ENCODE data around the gene MRRF.
A peak's percentile ranks its signal among the peaks of the same experiment; 100 is the strongest.
"Not testable (repeated sequence)": the region's sequence is repeated elsewhere in the genome, so short reads cannot be mapped to it uniquely, and the experiment has no call there.

MRRF gene

DNA sequence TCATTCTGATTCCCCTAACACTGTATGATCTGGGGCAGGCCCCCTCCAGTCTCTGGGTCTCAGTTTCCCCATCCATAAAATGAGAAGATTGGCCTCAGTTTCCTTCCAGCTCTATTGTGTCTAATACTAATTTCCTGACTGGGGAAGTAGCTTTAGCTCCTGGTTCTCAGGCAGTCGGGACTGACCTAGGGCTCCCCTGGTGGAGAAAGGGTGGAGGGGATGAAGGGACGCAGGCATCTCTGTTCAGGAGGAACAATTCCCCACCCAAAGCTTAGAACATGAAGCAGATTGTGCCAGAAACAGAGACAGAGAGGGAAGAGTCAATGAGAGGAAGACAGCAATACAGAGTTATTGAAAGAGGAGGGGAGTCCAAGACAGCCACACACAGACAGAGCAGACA, 91.9 kb downstream of the MRRF start:
- Histone ChIP-seq H3K4me3 (ENCODE audit: low read depth, low read length) (no peak overlapping the region), H2AK5ac (ENCODE audit: low read length) (no peak overlapping the region), H2BK5ac (ENCODE audit: low read depth, low read length, poor library complexity) (no peak overlapping the region), H3K4ac (ENCODE audit: low read depth, low read length) (no peak overlapping the region), H2BK12ac (ENCODE audit: low read length) (no peak overlapping the region), H3K36me3 (ENCODE audit: control insufficient read depth in 1 of 2, insufficient read depth in 2 of 2, low read length in 2 of 2) (no peaks in the 10 kb centered on the region), H3K4me1 (ENCODE audit: control insufficient read depth in 1 of 2, insufficient read depth in 2 of 2, low read length in 2 of 2) (no peaks in the 10 kb centered on the region), H4K12ac (ENCODE audit: low read depth, low read length) (no peak overlapping the region), H3K14ac (ENCODE audit: low read length) (no peak overlapping the region), H3K4me2 (ENCODE audit: low read length) (no peak overlapping the region), H3K9ac (ENCODE audit: low read length) (no peak overlapping the region), H3K23ac (ENCODE audit: low read length) (no peak overlapping the region), H3K27ac (ENCODE audit: low read depth, low read length) (no peak overlapping the region), H3K79me2 (ENCODE audit: control insufficient read depth, insufficient read depth, low read length, poor library complexity) (no peaks in the 10 kb centered on the region), H3K9me3 (ENCODE audit: insufficient read depth, low read depth, low read length) (peaks cover 8% of the 10 kb centered on the region), H3K27me3 (ENCODE audit: insufficient read depth, low read length) (no peaks in the 10 kb centered on the region), H2BK120ac (ENCODE audit: insufficient read depth, low read length, poor library complexity) (no peak overlapping the region), H2AFZ (ENCODE audit: insufficient read depth, low read length, poor library complexity) (no peak overlapping the region), H4K8ac (ENCODE audit: low read depth, low read length) (no peak overlapping the region), H3K18ac (ENCODE audit: low read length) (no peak overlapping the region), H3K79me1 (ENCODE audit: low read length) (no peaks in the 10 kb centered on the region), H4K91ac (ENCODE audit: low read depth, low read length) (no peak overlapping the region)
- WGBS (ENCODE audit: extremely low coverage, insufficient coverage, insufficient read length): no CpG with 5 or more reads among the region's 2 CpGs
- no peak for DNase-seq

DNA sequence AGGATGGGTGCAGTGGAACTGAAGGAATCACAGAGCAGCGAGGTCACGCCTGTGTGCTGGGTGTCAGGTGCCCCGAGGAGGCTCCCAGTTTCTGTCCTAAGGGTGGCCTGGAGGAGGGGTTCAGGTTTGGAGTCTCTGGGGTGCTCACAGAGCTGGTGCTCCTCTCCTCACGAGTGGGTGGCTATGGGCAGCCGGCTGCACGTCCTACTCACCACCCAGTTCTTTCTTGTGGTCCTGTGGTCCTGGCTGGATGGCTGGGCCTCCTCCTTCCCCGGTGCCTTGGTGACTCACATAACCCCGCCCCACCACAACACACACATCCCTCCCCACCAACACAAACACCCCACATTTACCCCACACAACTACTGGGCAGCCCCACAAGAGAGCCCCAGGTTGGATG, 96.2 kb downstream of the MRRF start:
- no peaks in the 10 kb centered on the region for H3K36me3 ChIP-seq (ENCODE audit: control insufficient read depth in 1 of 2, insufficient read depth in 2 of 2, low read length in 2 of 2)
- no peaks in the 10 kb centered on the region for H3K27me3 ChIP-seq (ENCODE audit: insufficient read depth, low read length)
- peaks cover 5% of the 10 kb centered on the region for H3K9me3 ChIP-seq (ENCODE audit: insufficient read depth, low read depth, low read length)
- H3K4ac ChIP-seq (ENCODE audit: low read depth, low read length): no peak overlapping the region
- no peak overlapping the region for H2BK12ac ChIP-seq (ENCODE audit: low read length)
- no peak overlapping the region for H3K14ac ChIP-seq (ENCODE audit: low read length)
- DNase-seq: no peak
- no peak overlapping the region for H2AK5ac ChIP-seq (ENCODE audit: low read length)
- H3K18ac ChIP-seq (ENCODE audit: low read length): no peak overlapping the region
- H4K91ac ChIP-seq (ENCODE audit: low read depth, low read length): no peak overlapping the region
- no peak overlapping the region for H2BK5ac ChIP-seq (ENCODE audit: low read depth, low read length, poor library complexity)
- no peak overlapping the region for H4K8ac ChIP-seq (ENCODE audit: low read depth, low read length)
- no CpG with 5 or more reads among the region's 8 CpGs for WGBS (ENCODE audit: extremely low coverage, insufficient coverage, insufficient read length)
- no peak overlapping the region for H2BK120ac ChIP-seq (ENCODE audit: insufficient read depth, low read length, poor library complexity)
- no peak overlapping the region for H3K27ac ChIP-seq (ENCODE audit: low read depth, low read length)
- H3K4me3 ChIP-seq (ENCODE audit: low read depth, low read length): no peak overlapping the region
- H3K79me1 ChIP-seq (ENCODE audit: low read length): no peaks in the 10 kb centered on the region
- no peak overlapping the region for H3K23ac ChIP-seq (ENCODE audit: low read length)
- H2AFZ ChIP-seq (ENCODE audit: insufficient read depth, low read length, poor library complexity): no peak overlapping the region
- H4K12ac ChIP-seq (ENCODE audit: low read depth, low read length): no peak overlapping the region
- H3K9ac ChIP-seq (ENCODE audit: low read length): no peak overlapping the region
- no peaks in the 10 kb centered on the region for H3K79me2 ChIP-seq (ENCODE audit: control insufficient read depth, insufficient read depth, low read length, poor library complexity)
- H3K4me1 ChIP-seq (ENCODE audit: control insufficient read depth in 1 of 2, insufficient read depth in 2 of 2, low read length in 2 of 2): no peaks in the 10 kb centered on the region
- no peak overlapping the region for H3K4me2 ChIP-seq (ENCODE audit: low read length)

DNA sequence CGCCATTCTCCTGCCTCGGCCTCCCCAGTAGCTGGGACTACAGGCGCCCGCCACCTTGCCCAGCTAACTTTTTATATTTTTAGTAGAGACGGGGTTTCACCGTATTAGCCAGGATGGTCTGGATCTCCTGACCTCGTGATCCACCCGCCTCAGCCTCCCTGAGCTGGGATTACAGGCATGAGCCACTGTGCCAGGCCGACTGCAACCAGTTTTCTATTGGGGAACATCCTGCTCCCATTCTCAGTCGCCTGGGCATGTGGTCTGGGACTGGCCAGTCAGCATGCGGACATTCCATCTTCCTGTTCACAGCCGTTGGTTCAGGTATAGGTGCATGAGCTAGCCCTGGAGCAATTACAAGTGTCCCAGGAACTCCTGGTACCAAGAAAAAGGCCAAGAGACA, 98.4 kb downstream of the MRRF start:
- H3K23ac ChIP-seq (ENCODE audit: low read length); H3K4me1 ChIP-seq (ENCODE audit: control insufficient read depth in 1 of 2, insufficient read depth in 2 of 2, low read length in 2 of 2); H3K9ac ChIP-seq (ENCODE audit: low read length); H3K4me3 ChIP-seq (ENCODE audit: low read depth, low read length); H2BK5ac ChIP-seq (ENCODE audit: low read depth, low read length, poor library complexity); H3K14ac ChIP-seq (ENCODE audit: low read length); H4K8ac ChIP-seq (ENCODE audit: low read depth, low read length); H2AK5ac ChIP-seq (ENCODE audit: low read length); H4K12ac ChIP-seq (ENCODE audit: low read depth, low read length); H3K36me3 ChIP-seq (ENCODE audit: control insufficient read depth in 1 of 2, insufficient read depth in 2 of 2, low read length in 2 of 2); H4K91ac ChIP-seq (ENCODE audit: low read depth, low read length); H3K79me2 ChIP-seq (ENCODE audit: control insufficient read depth, insufficient read depth, low read length, poor library complexity); H3K9me3 ChIP-seq (ENCODE audit: insufficient read depth, low read depth, low read length); H3K4me2 ChIP-seq (ENCODE audit: low read length); H2BK12ac ChIP-seq (ENCODE audit: low read length); H2AFZ ChIP-seq (ENCODE audit: insufficient read depth, low read length, poor library complexity); H2BK120ac ChIP-seq (ENCODE audit: insufficient read depth, low read length, poor library complexity); H3K27ac ChIP-seq (ENCODE audit: low read depth, low read length); H3K27me3 ChIP-seq (ENCODE audit: insufficient read depth, low read length); H3K18ac ChIP-seq (ENCODE audit: low read length); H3K4ac ChIP-seq (ENCODE audit: low read depth, low read length); H3K79me1 ChIP-seq (ENCODE audit: low read length): not testable (repeated sequence)
- no CpG with 5 or more reads among the region's 12 CpGs for WGBS (ENCODE audit: extremely low coverage, insufficient coverage, insufficient read length)
- peak in 1 of 2 donors; percentile 11 for DNase-seq

DNA sequence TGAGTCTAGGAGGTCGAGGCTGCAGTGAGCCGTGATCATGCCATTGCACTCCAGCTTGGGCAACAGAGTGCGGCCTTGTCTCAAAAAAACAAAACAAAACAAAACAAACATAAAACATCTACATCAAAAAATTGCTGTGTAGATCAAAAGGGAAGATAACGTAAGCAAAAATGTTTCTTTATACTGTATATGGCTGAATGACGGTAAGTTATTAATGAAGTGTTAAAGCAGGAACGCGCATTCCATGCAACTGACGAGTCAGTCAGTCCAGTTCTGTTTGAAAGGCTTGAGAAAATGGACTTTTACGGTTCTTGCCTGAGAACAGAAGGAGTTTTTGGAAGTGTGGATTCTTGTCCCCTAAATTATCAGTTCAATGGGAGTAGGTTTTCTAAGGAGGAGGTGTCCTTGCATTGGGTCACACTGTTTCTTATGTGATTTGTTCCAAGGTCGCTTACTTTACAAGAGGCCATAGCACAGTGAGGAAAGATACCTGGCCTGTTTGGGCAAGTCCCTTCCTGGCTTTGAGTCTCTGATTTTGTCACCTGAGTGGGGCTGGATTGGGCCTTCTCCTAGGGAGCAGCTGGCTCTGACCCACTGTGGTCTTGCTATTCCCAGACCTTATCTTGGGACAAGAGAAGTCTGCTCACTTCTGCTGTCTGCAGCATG, 99.6 kb downstream of the MRRF start:
- Histone ChIP-seq H3K79me2 (ENCODE audit: control insufficient read depth, insufficient read depth, low read length, poor library complexity) (no peaks in the 10 kb centered on the region), H3K27ac (ENCODE audit: low read depth, low read length) (no peak overlapping the region), H3K23ac (ENCODE audit: low read length) (no peak overlapping the region), H2BK12ac (ENCODE audit: low read length) (no peak overlapping the region), H2BK120ac (ENCODE audit: insufficient read depth, low read length, poor library complexity) (no peak overlapping the region), H3K9ac (ENCODE audit: low read length) (no peak overlapping the region), H3K36me3 (ENCODE audit: control insufficient read depth in 1 of 2, insufficient read depth in 2 of 2, low read length in 2 of 2) (no peaks in the 10 kb centered on the region), H3K4me1 (ENCODE audit: control insufficient read depth in 1 of 2, insufficient read depth in 2 of 2, low read length in 2 of 2) (no peaks in the 10 kb centered on the region), H2AK5ac (ENCODE audit: low read length) (no peak overlapping the region), H4K8ac (ENCODE audit: low read depth, low read length) (no peak overlapping the region), H3K4me3 (ENCODE audit: low read depth, low read length) (no peak overlapping the region), H2BK5ac (ENCODE audit: low read depth, low read length, poor library complexity) (no peak overlapping the region), H3K79me1 (ENCODE audit: low read length) (no peaks in the 10 kb centered on the region), H3K14ac (ENCODE audit: low read length) (no peak overlapping the region), H3K4me2 (ENCODE audit: low read length) (no peak overlapping the region), H3K9me3 (ENCODE audit: insufficient read depth, low read depth, low read length) (peaks cover 6% of the 10 kb centered on the region), H2AFZ (ENCODE audit: insufficient read depth, low read length, poor library complexity) (no peak overlapping the region), H4K12ac (ENCODE audit: low read depth, low read length) (no peak overlapping the region), H4K91ac (ENCODE audit: low read depth, low read length) (no peak overlapping the region), H3K18ac (ENCODE audit: low read length) (no peak overlapping the region), H3K27me3 (ENCODE audit: insufficient read depth, low read length) (no peaks in the 10 kb centered on the region), H3K4ac (ENCODE audit: low read depth, low read length) (no peak overlapping the region)
- WGBS (ENCODE audit: extremely low coverage, insufficient coverage, insufficient read length): no CpG with 5 or more reads among the region's 10 CpGs
- DNase-seq: peak in 1 of 2 donors; percentile 58

All from trophoblast cell (in vitro differentiated cells and primary cell).